ENCODE results near the gene B3GNT4. TPM values are rescaled to one million over a fixed set of nuclear protein-coding genes. Genes with fewer than 3 reads are reported as not detected.
A peak's percentile ranks its signal among the peaks of the same experiment; 100 is the strongest.
"Not testable (repeated sequence)": the region's sequence is repeated elsewhere in the genome, so short reads cannot be mapped to it uniquely, and the experiment has no call there.

B3GNT4 gene
- total and polyA plus RNA-seq, 10 donors, result 0.42 to 0.54 (median 0.49) TPM; not detected in 7

GRCh38 chr12:122244565-122245371, 41.3 kb downstream of the B3GNT4 start:
- H3K27ac ChIP-seq, result peak overlapping the region in 6 of 8 donors; percentile 2 to 72 (median 54)
- WGBS, 5 donors, result 65 to 87% (median 78%) methylated on average over 11 of the region's 11 CpGs
- H3K4me1 ChIP-seq, result peaks cover 0 to 8% (median 3%) of the 10 kb centered on the region in 6 donors
- H3K4me3 ChIP-seq, result peak overlapping the region in 5 of 8 donors; percentile 2 to 62 (median 12)
- intact Hi-C loops (cut with DNase I; ENCODE audit: low total_unique reads), result no loop called here
- H3K9me3 ChIP-seq, result no peaks in the 10 kb centered on the region
- DNase-seq, result no peak
- peaks cover 0 to 98% (median 46%) of the 10 kb centered on the region in 6 donors for H3K36me3 ChIP-seq
- TF ChIP-seq POLR2A (IDR thresholded peaks at IDR 0.05) (no peak), CTCF (IDR thresholded peaks at IDR 0.05 in 8 of 11, conservative IDR thresholded peaks at IDR 0.05 in 3 of 11) (no peak), POLR2AphosphoS5 (IDR thresholded peaks at IDR 0.05) (no peak)
- no peaks in the 10 kb centered on the region for H3K27me3 ChIP-seq (replicated peaks in 1 of 7)

- TF ChIP-seq POLR2A (IDR thresholded peaks at IDR 0.05) (no peak), CTCF (IDR thresholded peaks at IDR 0.05 in 8 of 11, conservative IDR thresholded peaks at IDR 0.05 in 3 of 11) (no peak), POLR2AphosphoS5 (IDR thresholded peaks at IDR 0.05) (no peak)
- intact Hi-C loops (cut with DNase I; ENCODE audit: low total_unique reads), result no loop called here
- H3K4me1 ChIP-seq, result peaks cover 0 to 8% (median 3%) of the 10 kb centered on the region in 6 donors
- H3K27ac ChIP-seq, result peak overlapping the region in 6 of 8 donors; percentile 2 to 72 (median 54)
- H3K4me3 ChIP-seq, result no peak overlapping the region
- WGBS, 5 donors, result 88 to 100% (median 93%) methylated on average over 1 of the region's 1 CpG
- no peaks in the 10 kb centered on the region for H3K27me3 ChIP-seq (replicated peaks in 1 of 7)
- no peaks in the 10 kb centered on the region for H3K9me3 ChIP-seq
- DNase-seq, result no peak
- H3K36me3 ChIP-seq, result peaks cover 0 to 98% (median 48%) of the 10 kb centered on the region in 6 donors
These were observed 42.0 kb downstream of the B3GNT4 start for GRCh38 chr12:122245553-122245952.

GRCh38 chr12:122250047-122250446, 46.5 kb downstream of the B3GNT4 start:
- WGBS, 5 donors, result 96 to 99% (median 96%) methylated on average over 6 of the region's 6 CpGs
- no peak for TF ChIP-seq POLR2AphosphoS5 (IDR thresholded peaks at IDR 0.05)
- TF ChIP-seq POLR2A (IDR thresholded peaks at IDR 0.05), result no peak
- no peak for TF ChIP-seq CTCF (IDR thresholded peaks at IDR 0.05 in 8 of 11, conservative IDR thresholded peaks at IDR 0.05 in 3 of 11)
- no peaks in the 10 kb centered on the region for H3K4me1 ChIP-seq
- H3K27ac ChIP-seq, result no peak overlapping the region
- H3K36me3 ChIP-seq, result peaks cover 0 to 97% (median 45%) of the 10 kb centered on the region in 6 donors
- H3K27me3 ChIP-seq (replicated peaks in 1 of 7), result no peaks in the 10 kb centered on the region
- intact Hi-C loops (cut with DNase I; ENCODE audit: low total_unique reads), result no loop called here
- no peak overlapping the region for H3K4me3 ChIP-seq
- DNase-seq, result no peak
- H3K9me3 ChIP-seq, result no peaks in the 10 kb centered on the region

GRCh38 chr12:122250536-122250935, 47.0 kb downstream of the B3GNT4 start:
- no peak for DNase-seq

GRCh38 chr12:122258462-122258861, 55.0 kb downstream of the B3GNT4 start:
- H3K27me3 ChIP-seq (replicated peaks in 1 of 7); H3K27ac ChIP-seq; H3K4me1 ChIP-seq; H3K9me3 ChIP-seq; intact Hi-C loops (cut with DNase I; ENCODE audit: low total_unique reads); DNase-seq; H3K4me3 ChIP-seq: not testable (repeated sequence)
- 92 to 99% (median 95%) methylated on average over 4 of the region's 4 CpGs for WGBS, 5 donors
- peaks cover 0 to 100% (median 76%) of the 10 kb centered on the region in 6 donors for H3K36me3 ChIP-seq

More at GRCh38 chr12:122250536-122250935, 47.0 kb downstream of the B3GNT4 start:
- TF ChIP-seq POLR2A (IDR thresholded peaks at IDR 0.05) (no peak), CTCF (IDR thresholded peaks at IDR 0.05 in 8 of 11, conservative IDR thresholded peaks at IDR 0.05 in 3 of 11) (no peak), POLR2AphosphoS5 (IDR thresholded peaks at IDR 0.05) (no peak)
- H3K27ac ChIP-seq, result no peak overlapping the region
- H3K27me3 ChIP-seq (replicated peaks in 1 of 7), result no peaks in the 10 kb centered on the region
- H3K9me3 ChIP-seq, result no peaks in the 10 kb centered on the region
- H3K36me3 ChIP-seq, result peaks cover 0 to 99% (median 47%) of the 10 kb centered on the region in 6 donors
- H3K4me3 ChIP-seq, result no peak overlapping the region
- 96 to 98% (median 96%) methylated on average over 8 of the region's 8 CpGs for WGBS, 5 donors
- intact Hi-C loops (cut with DNase I; ENCODE audit: low total_unique reads), result no loop called here
- H3K4me1 ChIP-seq, result no peaks in the 10 kb centered on the region
